Activated CD4-positive, CD25-positive, alpha-beta regulatory T cell treated with anti-CD3 and anti-CD28 coated beads, Interleukin-2, amount 50 U/mL, for 72 hours (primary cell): ENCODE data around the gene ADAMTS9.

Experiments used
- DNase-seq: peaks from one replicate; pipeline ENCODE4 v3.0.0; 2021

ADAMTS9 gene

GRCh38 chr3:64616953-64617352 is 70.8 kb downstream of the ADAMTS9 start:
- no peak for DNase-seq

GRCh38 chr3:64612916-64613526 is 74.8 kb downstream of the ADAMTS9 start:
- no peak for DNase-seq

- no peak for DNase-seq
These were observed 75.5 kb downstream of the ADAMTS9 start for GRCh38 chr3:64612082-64612860.

GRCh38 chr3:64608741-64609140 is 79.1 kb downstream of the ADAMTS9 start:
- no peak for DNase-seq

GRCh38 chr3:64607032-64607551 is 80.7 kb downstream of the ADAMTS9 start:
- no peak for DNase-seq

- no peak for DNase-seq
These were observed 83.5 kb downstream of the ADAMTS9 start for GRCh38 chr3:64604313-64604712.

GRCh38 chr3:64601824-64602223 is 86.0 kb downstream of the ADAMTS9 start:
- DNase-seq = no peak

- no peak for DNase-seq
These were observed 87.4 kb downstream of the ADAMTS9 start for GRCh38 chr3:64600246-64600950.

- no peak for DNase-seq
These were observed 88.1 kb downstream of the ADAMTS9 start for GRCh38 chr3:64599651-64600050.

- DNase-seq = no peak
These were observed 92.5 kb downstream of the ADAMTS9 start for GRCh38 chr3:64595253-64595694.

GRCh38 chr3:64594134-64594533 is 93.7 kb downstream of the ADAMTS9 start:
- DNase-seq = no peak

- no peak for DNase-seq
These were observed 94.5 kb downstream of the ADAMTS9 start for GRCh38 chr3:64593350-64593749.

GRCh38 chr3:64591615-64592014 is 96.2 kb downstream of the ADAMTS9 start:
- no peak for DNase-seq

- no peak for DNase-seq
These were observed 99.4 kb downstream of the ADAMTS9 start for GRCh38 chr3:64588380-64588779.

- DNase-seq = no peak
These were observed 100.8 kb downstream of the ADAMTS9 start for GRCh38 chr3:64586952-64587351.

- no peak for DNase-seq
These were observed 103.6 kb downstream of the ADAMTS9 start for GRCh38 chr3:64584179-64584578.

- no peak for DNase-seq
These were observed 109.0 kb downstream of the ADAMTS9 start for GRCh38 chr3:64578797-64579196.

- no peak for DNase-seq
These were observed 109.6 kb downstream of the ADAMTS9 start for GRCh38 chr3:64578062-64578770.

- no peak for DNase-seq
These were observed 111.5 kb downstream of the ADAMTS9 start for GRCh38 chr3:64576211-64576775.

GRCh38 chr3:64575211-64575844 is 112.5 kb downstream of the ADAMTS9 start:
- no peak for DNase-seq

- DNase-seq = no peak
These were observed 113.6 kb downstream of the ADAMTS9 start for GRCh38 chr3:64574194-64574593.

GRCh38 chr3:64571982-64572381 is 115.8 kb downstream of the ADAMTS9 start:
- DNase-seq = no peak
